SK-N-SH (cell line): ENCODE results near the gene FAM114A1. TPM values are rescaled to one million over a fixed set of nuclear protein-coding genes. Genes with fewer than 3 reads are reported as not detected.

Experiments used
- CTCF ChIA-PET: fragments of 300-600, 350-600 bp; formaldehyde crosslinking; extraction: SDS; loops from one replicate; lab custom pipeline; 2021; lab: Yijun Ruan, JAX
- POLR2A ChIA-PET: fragments of 350-600 bp; sonication (Branson Sonifier 250); formaldehyde crosslinking; extraction: SDS; loops from one replicate; lab custom pipeline; 2020; ENCODE audit warnings: antibody characterized with exemption, inconsistent platforms; lab: Yijun Ruan, JAX
- DNase-seq: peaks from one replicate; pipeline ENCODE4 v3.0.0; 2012
- H2AFZ ChIP-seq: fragments of 200-600 bp; sonication (generic); 2 replicates; pipeline ENCODE4 v1.8.1; 2016; ENCODE audit warnings: antibody characterized with exemption, mild to moderate bottlenecking, low read depth
- H3F3A ChIP-seq: fragments of 200-600 bp; sonication (generic); replicated peaks from 2 replicates; pipeline ENCODE3; 2016; ENCODE audit warnings: antibody characterized with exemption, mild to moderate bottlenecking; ENCODE audit not compliant: insufficient read depth
- H3K27ac ChIP-seq, 2 experiments: fragments of 200-500 bp in 1 of 2; fragments of 200-600 bp in 1 of 2; sonication (Bioruptor generic) in 1 of 2; sonication (generic), shearing (Covaris generic) in 1 of 2; 2 replicates each; pipeline versions ENCODE4 v1.5.1 to v1.6.1; 2014 to 2016; ENCODE audit warnings: low read depth in 2 of 2, inconsistent platforms in 1 of 2, low read length in 1 of 2, mild to moderate bottlenecking in 1 of 2, mixed read lengths in 1 of 2
- H3K27me3 ChIP-seq: fragments of 200-600 bp; sonication (generic), shearing (Covaris generic); 2 replicates; pipeline ENCODE4 v1.6.1; 2016; ENCODE audit warnings: mixed run types; ENCODE audit not compliant: insufficient read depth
- H3K36me3 ChIP-seq, 2 experiments: fragments of 200-500 bp in 1 of 2; fragments of 200-600 bp in 1 of 2; sonication (Bioruptor generic) in 1 of 2; sonication (generic) in 1 of 2; replicated peaks in 1 of 2; 2 replicates each; pipeline versions ENCODE3 to v1.5.1; 2014 to 2016; ENCODE audit warnings: low read length in 1 of 2, mild to moderate bottlenecking in 1 of 2; ENCODE audit not compliant: insufficient read depth in 2 of 2, control insufficient read depth in 1 of 2
- H3K4me1 ChIP-seq, 2 experiments: fragments of 200-500 bp in 1 of 2; fragments of 200-600 bp in 1 of 2; sonication (Bioruptor generic) in 1 of 2; sonication (generic), shearing (Covaris generic) in 1 of 2; 2 replicates each; pipeline versions ENCODE4 v1.5.1 to v1.6.1; 2014 to 2016; ENCODE audit warnings: low read depth in 1 of 2, low read length in 1 of 2, mixed run types in 1 of 2; ENCODE audit not compliant: insufficient read depth in 2 of 2, control insufficient read depth in 1 of 2
- H3K4me2 ChIP-seq: fragments of 200-600 bp; sonication (generic), shearing (Covaris generic); 2 replicates; pipeline ENCODE4 v1.6.1; 2017; ENCODE audit warnings: mixed run types
- H3K4me3 ChIP-seq, 2 experiments: fragments of 200-500 bp in 1 of 2; fragments of 200-600 bp in 1 of 2; sonication (Bioruptor generic) in 1 of 2; sonication (generic), shearing (Covaris generic) in 1 of 2; 2 replicates each; pipeline versions ENCODE4 v1.5.1 to v1.8.1; 2014 to 2016; ENCODE audit warnings: low read depth in 2 of 2, inconsistent platforms in 1 of 2, low read length in 1 of 2, mild to moderate bottlenecking in 1 of 2, mixed read lengths in 1 of 2, moderate library complexity in 1 of 2
- H3K79me2 ChIP-seq: fragments of 200-600 bp; sonication (generic); 2 replicates; pipeline ENCODE4 v1.8.1; 2017; ENCODE audit warnings: mild to moderate bottlenecking; ENCODE audit not compliant: insufficient read depth
- H3K9ac ChIP-seq: fragments of 200-600 bp; sonication (generic); 2 replicates; pipeline ENCODE4 v1.6.1; 2017; ENCODE audit warnings: mixed run types
- H3K9me2 ChIP-seq: fragments of 200-600 bp; sonication (generic); 2 replicates; pipeline ENCODE4 v1.6.1; 2017; ENCODE audit warnings: mixed run types
- H3K9me3 ChIP-seq: fragments of 200-600 bp; sonication (generic); 2 replicates; pipeline ENCODE4 v1.6.1; 2017; ENCODE audit warnings: mixed run types, mild to moderate bottlenecking, moderate library complexity
- H4K20me1 ChIP-seq: fragments of 200-600 bp; sonication (generic); 2 replicates; pipeline ENCODE4 v1.6.1; 2017; ENCODE audit warnings: mild to moderate bottlenecking, mixed run types; ENCODE audit not compliant: insufficient read depth
- CHD2 ChIP-seq: fragments of 150-350 bp; IDR thresholded peaks from 2 replicates; pipeline ENCODE4 v1.6.1; 2018; ENCODE audit warnings: low read length; ENCODE audit not compliant: partially characterized antibody
- EP300 ChIP-seq, 2 experiments: IDR thresholded peaks; 2 replicates each; pipeline versions ENCODE4 v1.4.0 to v1.6.1; 2012; ENCODE audit warnings: borderline replicate concordance in 1 of 2, low read depth in 1 of 2, low read length in 1 of 2
- EZH2phosphoT487 ChIP-seq: fragments of 200-600 bp; sonication (generic); IDR thresholded peaks from 2 replicates; pipeline ENCODE4 v1.6.1; 2017; ENCODE audit warnings: low read depth, mixed run types, mild to moderate bottlenecking, antibody characterized with exemption, moderate library complexity, borderline replicate concordance
- FOSL2 ChIP-seq: IDR thresholded peaks from 2 replicates; pipeline ENCODE4 v1.4.0; 2012; ENCODE audit warnings: low read depth, mild to moderate bottlenecking, moderate library complexity, borderline replicate concordance
- GABPA ChIP-seq: IDR thresholded peaks from 2 replicates; pipeline ENCODE4 v1.4.0; 2012; ENCODE audit warnings: low read depth, mild to moderate bottlenecking
- GATA2 ChIP-seq: sonication (generic); formaldehyde crosslinking; IDR thresholded peaks from 2 replicates; pipeline ENCODE4 v1.5.0; 2020; ENCODE audit warnings: mild to moderate bottlenecking, missing genetic modification reagents
- JUND ChIP-seq: IDR thresholded peaks from 2 replicates; pipeline ENCODE4 v1.4.0; 2012
- MEF2A ChIP-seq: IDR thresholded peaks from 2 replicates; pipeline ENCODE4 v1.4.0; 2012; ENCODE audit warnings: low read depth, borderline replicate concordance
- MXI1 ChIP-seq: IDR thresholded peaks from 2 replicates; pipeline ENCODE4 v1.6.1; 2012; ENCODE audit warnings: mild to moderate bottlenecking, low read depth, low read length, improper control_type of control experiment
- NFIC ChIP-seq: IDR thresholded peaks from 2 replicates; pipeline ENCODE4 v1.4.0; 2012; ENCODE audit warnings: borderline replicate concordance
- POLR2AphosphoS5 ChIP-seq: IDR thresholded peaks from 2 replicates; pipeline ENCODE4 v1.6.1; 2012; ENCODE audit warnings: low read depth, low read length
- RXRA ChIP-seq: IDR thresholded peaks from 2 replicates; pipeline ENCODE4 v1.4.0; 2012; ENCODE audit warnings: low read depth, mild to moderate bottlenecking, borderline replicate concordance
- SMC3 ChIP-seq: IDR thresholded peaks from 2 replicates; pipeline ENCODE4 v1.6.1; 2012; ENCODE audit warnings: low read depth, low read length, improper control_type of control experiment
- TAF1 ChIP-seq: IDR thresholded peaks from 2 replicates; pipeline ENCODE4 v1.6.1; 2012; ENCODE audit warnings: low read depth, mild to moderate bottlenecking, low read length, moderate library complexity, borderline replicate concordance
- TCF12 ChIP-seq: IDR thresholded peaks from 2 replicates; pipeline ENCODE4 v1.4.0; 2012
- YY1 ChIP-seq: IDR thresholded peaks from 2 replicates; pipeline ENCODE4 v1.4.0; 2012; ENCODE audit warnings: low read depth, mild to moderate bottlenecking
- ZBTB33 ChIP-seq: IDR thresholded peaks from 2 replicates; pipeline ENCODE4 v1.4.0; 2012; ENCODE audit warnings: low read depth, borderline replicate concordance
- WGBS: methylation state at CpG from one replicate; pipeline ENCODE4 v1.1.6; 2017; ENCODE audit warnings: low lambda C conversion rate; 5-methylcytosine and 5-hydroxymethylcytosine counted together
- polyA plus RNA-seq, 3 experiments: library from polyadenylated mRNA; depleted of rRNA; stranded (reverse); fragments of >200 nt; gene quantifications; 2 replicates each; pipeline ENCODE4 v1.2.3, GENCODE V29; 2012
- TF ChIP-seq, protein P1 (sequence below): fragments of 200-600 bp; sonication (generic); IDR thresholded peaks from 2 replicates; pipeline ENCODE4 v1.6.1; 2017; ENCODE audit warnings: antibody characterized with exemption, mild to moderate bottlenecking, moderate library complexity
- TF ChIP-seq, protein P2 (sequence below): IDR thresholded peaks from 2 replicates; pipeline ENCODE4 v1.4.0; 2012; ENCODE audit warnings: low read depth, borderline replicate concordance

FAM114A1 gene
- polyA plus RNA-seq, 1 of the 3 experiments (the other 2 are of a cell fraction) = 54.2 TPM

DNA sequence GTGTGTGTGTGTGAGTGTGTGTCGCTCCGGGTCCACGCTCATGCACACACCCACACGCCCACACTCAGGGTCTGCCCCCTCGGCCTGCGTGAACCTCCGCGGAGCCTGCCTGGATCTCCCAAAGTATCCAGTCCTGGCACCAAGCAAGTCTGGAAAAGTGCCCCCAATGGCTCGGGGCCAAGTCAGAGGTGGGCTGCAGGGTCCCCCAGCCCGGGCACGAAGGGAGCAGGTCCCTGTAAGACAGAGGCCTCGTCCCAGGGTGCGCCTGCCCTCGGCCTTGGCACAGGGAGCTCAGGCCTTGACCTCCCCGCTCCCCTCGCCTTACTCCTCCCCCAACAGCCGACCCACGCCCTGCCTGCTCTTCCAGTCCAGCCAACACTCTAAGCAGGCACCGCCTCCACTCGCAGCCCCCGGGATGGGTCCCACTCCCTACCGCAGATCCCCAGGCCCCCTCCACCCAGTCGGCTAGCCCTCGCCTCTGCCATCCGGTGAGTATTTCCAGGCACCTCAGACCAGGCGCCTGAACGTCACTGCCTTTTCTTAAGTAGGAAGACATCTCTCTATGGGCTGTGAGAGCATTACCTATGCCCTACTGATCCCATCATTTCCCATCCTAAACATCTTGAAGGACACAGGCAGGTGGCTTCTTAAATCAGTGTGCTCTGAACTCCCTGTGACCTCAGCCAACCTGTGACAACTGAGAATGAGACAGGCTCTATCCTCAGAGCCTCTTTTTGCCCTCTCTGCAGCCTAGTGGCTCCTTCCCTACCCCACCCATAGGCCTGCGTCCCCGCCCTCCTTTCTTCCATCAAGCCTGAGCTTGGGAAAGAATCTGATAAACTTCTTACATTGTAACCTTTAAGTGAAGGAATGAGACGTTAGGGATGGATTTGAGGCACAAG is 704 bp downstream of the FAM114A1 start:
- Histone ChIP-seq H3K9ac (peak overlapping the region; percentile 97), H4K20me1 (no peaks in the 10 kb centered on the region; the same call in 1 of the 2 replicates), H2AFZ (0 out of 2 replicates have a peak overlapping the region, but pooled peaks have one; percentile 43), H3K4me1 (peaks cover 0 to 12% of the 10 kb centered on the region in 2 experiments; a peak in 2 of 4 replicates), H3K79me2 (peaks cover 49% of the 10 kb centered on the region), H3K9me2 (no peaks in the 10 kb centered on the region), H3F3A (no peaks in the 10 kb centered on the region), H3K27me3 (no peaks in the 10 kb centered on the region), H3K36me3 (peaks cover 0 to 28% of the 10 kb centered on the region in 2 experiments), H3K4me3 (peak overlapping the region; percentile 55 to 74), H3K4me2 (peak overlapping the region; percentile 98), H3K27ac (peak overlapping the region in 1 of 2 experiments; percentile 74; a peak in 3 of 4 replicates), H3K9me3 (no peaks in the 10 kb centered on the region)
- TF ChIP-seq MEF2A = no peak
- no peak for TF ChIP-seq ZBTB33
- no peak for TF ChIP-seq MXI1
- TF ChIP-seq YY1 = no peak
- no peak for TF ChIP-seq CHD2
- no peak for TF ChIP-seq RXRA
- TF ChIP-seq EP300 (IDR thresholded peaks at IDR 0.05; ENCODE audit: borderline replicate concordance in 1 of 2, low read depth in 1 of 2, low read length in 1 of 2) = no peak
- no peak for TF ChIP-seq SMC3
- no peak for TF ChIP-seq JUND
- no peak for TF ChIP-seq TAF1
- TF ChIP-seq EZH2phosphoT487 = no peak
- TF ChIP-seq GATA2 (CRISPR knock-in tag) = no peak
- TF ChIP-seq FOSL2 = no peak
- no peak for TF ChIP-seq TCF12
- TF ChIP-seq, protein P1, sequence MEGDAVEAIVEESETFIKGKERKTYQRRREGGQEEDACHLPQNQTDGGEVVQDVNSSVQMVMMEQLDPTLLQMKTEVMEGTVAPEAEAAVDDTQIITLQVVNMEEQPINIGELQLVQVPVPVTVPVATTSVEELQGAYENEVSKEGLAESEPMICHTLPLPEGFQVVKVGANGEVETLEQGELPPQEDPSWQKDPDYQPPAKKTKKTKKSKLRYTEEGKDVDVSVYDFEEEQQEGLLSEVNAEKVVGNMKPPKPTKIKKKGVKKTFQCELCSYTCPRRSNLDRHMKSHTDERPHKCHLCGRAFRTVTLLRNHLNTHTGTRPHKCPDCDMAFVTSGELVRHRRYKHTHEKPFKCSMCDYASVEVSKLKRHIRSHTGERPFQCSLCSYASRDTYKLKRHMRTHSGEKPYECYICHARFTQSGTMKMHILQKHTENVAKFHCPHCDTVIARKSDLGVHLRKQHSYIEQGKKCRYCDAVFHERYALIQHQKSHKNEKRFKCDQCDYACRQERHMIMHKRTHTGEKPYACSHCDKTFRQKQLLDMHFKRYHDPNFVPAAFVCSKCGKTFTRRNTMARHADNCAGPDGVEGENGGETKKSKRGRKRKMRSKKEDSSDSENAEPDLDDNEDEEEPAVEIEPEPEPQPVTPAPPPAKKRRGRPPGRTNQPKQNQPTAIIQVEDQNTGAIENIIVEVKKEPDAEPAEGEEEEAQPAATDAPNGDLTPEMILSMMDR = no peak
- TF ChIP-seq, protein P2, sequence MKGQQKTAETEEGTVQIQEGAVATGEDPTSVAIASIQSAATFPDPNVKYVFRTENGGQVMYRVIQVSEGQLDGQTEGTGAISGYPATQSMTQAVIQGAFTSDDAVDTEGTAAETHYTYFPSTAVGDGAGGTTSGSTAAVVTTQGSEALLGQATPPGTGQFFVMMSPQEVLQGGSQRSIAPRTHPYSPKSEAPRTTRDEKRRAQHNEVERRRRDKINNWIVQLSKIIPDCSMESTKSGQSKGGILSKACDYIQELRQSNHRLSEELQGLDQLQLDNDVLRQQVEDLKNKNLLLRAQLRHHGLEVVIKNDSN = no peak
- TF ChIP-seq POLR2AphosphoS5 = no peak
- no peak for TF ChIP-seq GABPA
- no peak for TF ChIP-seq NFIC
- POLR2A ChIA-PET = interaction anchor here (0.6 kb wide), 2 partner anchors 96 to 108 kb away, joined by 3 to 5 read pairs; no protein-coding TSS in a partner anchor
- WGBS = 71% methylated on average over 18 of the region's 30 CpGs
- no peak for DNase-seq
- CTCF ChIA-PET = interaction anchor here (1.4 to 1.7 kb wide), 2 partner anchors 8 to 12 kb away, joined by 3 to 6 read pairs; no protein-coding TSS in a partner anchor
